Liver (tissue), 3 donors: ENCODE results near the gene ANTXR1.

ENCODE experiments used
- EGR1 ChIP-seq, 2 donors: IDR thresholded peaks; 2 replicates each; pipeline ENCODE4 v1.6.1; 2016 to 2018; ENCODE audit warnings: antibody characterized with exemption in 2 of 2, low read depth in 2 of 2
- FOXA1 ChIP-seq: IDR thresholded peaks from 2 replicates; pipeline ENCODE4 v1.6.1; 2016; ENCODE audit warnings: antibody characterized with exemption
- GABPA ChIP-seq, 2 donors: IDR thresholded peaks in 1 of 2; conservative IDR thresholded peaks in 1 of 2; 2 replicates each; pipeline ENCODE4 v1.6.1; 2016; ENCODE audit warnings: antibody characterized with exemption in 2 of 2, mild to moderate bottlenecking in 1 of 2, moderate library complexity in 1 of 2
- JUND ChIP-seq, 2 donors: IDR thresholded peaks; 2 replicates each; pipeline ENCODE4 v1.6.1; 2016; ENCODE audit warnings: antibody characterized with exemption in 2 of 2
- RAD21 ChIP-seq, 2 donors: IDR thresholded peaks; 2 replicates each; pipeline ENCODE4 v1.6.1; 2016; ENCODE audit warnings: antibody characterized with exemption in 2 of 2, mild to moderate bottlenecking in 2 of 2
- SP1 ChIP-seq: IDR thresholded peaks from 2 replicates; pipeline ENCODE4 v1.6.1; 2018; ENCODE audit warnings: antibody characterized with exemption, mild to moderate bottlenecking
- TAF1 ChIP-seq: conservative IDR thresholded peaks from 2 replicates; pipeline ENCODE4 v1.6.1; 2016; ENCODE audit warnings: antibody characterized with exemption, mild to moderate bottlenecking
- YY1 ChIP-seq: IDR thresholded peaks from 2 replicates; pipeline ENCODE4 v1.6.1; 2016; ENCODE audit warnings: antibody characterized with exemption, mild to moderate bottlenecking
- TF ChIP-seq, protein P1 (sequence below): IDR thresholded peaks from 2 replicates; pipeline ENCODE4 v1.6.1; 2016; ENCODE audit warnings: antibody characterized with exemption
- TF ChIP-seq, protein P2 (sequence below): IDR thresholded peaks from 2 replicates; pipeline ENCODE4 v1.6.1; 2016; ENCODE audit warnings: antibody characterized with exemption, mild to moderate bottlenecking
- TF ChIP-seq, protein P3 (sequence below): fragments of 150-350 bp; IDR thresholded peaks from 2 replicates; pipeline ENCODE4 v1.5.1; 2017; ENCODE audit warnings: improper control_type of control experiment, low read depth, low read length; ENCODE audit not compliant: missing input control
- TF ChIP-seq, protein P4 (sequence below): IDR thresholded peaks from 2 replicates; pipeline ENCODE4 v1.6.1; 2016; ENCODE audit warnings: antibody characterized with exemption
- TF ChIP-seq, protein P5 (sequence below): IDR thresholded peaks from 2 replicates; pipeline ENCODE4 v1.6.1; 2016; ENCODE audit warnings: antibody characterized with exemption
- donor health status: healthy.
- donor health status: healthy.

DNA sequence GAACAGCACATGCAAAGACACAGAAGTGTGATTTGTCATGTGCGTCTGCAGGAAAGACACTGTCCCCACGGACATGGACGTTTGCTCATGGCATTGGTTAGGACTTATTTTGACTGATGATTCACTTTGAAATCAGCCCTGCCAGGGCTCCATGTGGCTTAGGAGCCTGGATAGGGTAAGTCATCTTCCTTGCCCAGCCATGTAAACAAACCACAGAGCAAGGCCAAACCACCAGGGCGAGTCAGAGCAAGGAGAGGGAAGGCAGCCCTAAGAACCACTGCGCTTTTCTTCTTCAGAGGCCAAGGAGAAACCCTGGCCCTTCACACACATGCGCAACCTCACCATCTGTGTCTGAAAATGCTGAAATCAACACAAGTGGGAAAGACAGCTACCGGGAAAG, 285.3 kb downstream of the ANTXR1 start:
- TF ChIP-seq RAD21 (IDR thresholded peaks at IDR 0.05): no peak
- TF ChIP-seq, protein P1, sequence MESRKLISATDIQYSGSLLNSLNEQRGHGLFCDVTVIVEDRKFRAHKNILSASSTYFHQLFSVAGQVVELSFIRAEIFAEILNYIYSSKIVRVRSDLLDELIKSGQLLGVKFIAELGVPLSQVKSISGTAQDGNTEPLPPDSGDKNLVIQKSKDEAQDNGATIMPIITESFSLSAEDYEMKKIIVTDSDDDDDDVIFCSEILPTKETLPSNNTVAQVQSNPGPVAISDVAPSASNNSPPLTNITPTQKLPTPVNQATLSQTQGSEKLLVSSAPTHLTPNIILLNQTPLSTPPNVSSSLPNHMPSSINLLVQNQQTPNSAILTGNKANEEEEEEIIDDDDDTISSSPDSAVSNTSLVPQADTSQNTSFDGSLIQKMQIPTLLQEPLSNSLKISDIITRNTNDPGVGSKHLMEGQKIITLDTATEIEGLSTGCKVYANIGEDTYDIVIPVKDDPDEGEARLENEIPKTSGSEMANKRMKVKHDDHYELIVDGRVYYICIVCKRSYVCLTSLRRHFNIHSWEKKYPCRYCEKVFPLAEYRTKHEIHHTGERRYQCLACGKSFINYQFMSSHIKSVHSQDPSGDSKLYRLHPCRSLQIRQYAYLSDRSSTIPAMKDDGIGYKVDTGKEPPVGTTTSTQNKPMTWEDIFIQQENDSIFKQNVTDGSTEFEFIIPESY: no peak
- TF ChIP-seq, protein P2, sequence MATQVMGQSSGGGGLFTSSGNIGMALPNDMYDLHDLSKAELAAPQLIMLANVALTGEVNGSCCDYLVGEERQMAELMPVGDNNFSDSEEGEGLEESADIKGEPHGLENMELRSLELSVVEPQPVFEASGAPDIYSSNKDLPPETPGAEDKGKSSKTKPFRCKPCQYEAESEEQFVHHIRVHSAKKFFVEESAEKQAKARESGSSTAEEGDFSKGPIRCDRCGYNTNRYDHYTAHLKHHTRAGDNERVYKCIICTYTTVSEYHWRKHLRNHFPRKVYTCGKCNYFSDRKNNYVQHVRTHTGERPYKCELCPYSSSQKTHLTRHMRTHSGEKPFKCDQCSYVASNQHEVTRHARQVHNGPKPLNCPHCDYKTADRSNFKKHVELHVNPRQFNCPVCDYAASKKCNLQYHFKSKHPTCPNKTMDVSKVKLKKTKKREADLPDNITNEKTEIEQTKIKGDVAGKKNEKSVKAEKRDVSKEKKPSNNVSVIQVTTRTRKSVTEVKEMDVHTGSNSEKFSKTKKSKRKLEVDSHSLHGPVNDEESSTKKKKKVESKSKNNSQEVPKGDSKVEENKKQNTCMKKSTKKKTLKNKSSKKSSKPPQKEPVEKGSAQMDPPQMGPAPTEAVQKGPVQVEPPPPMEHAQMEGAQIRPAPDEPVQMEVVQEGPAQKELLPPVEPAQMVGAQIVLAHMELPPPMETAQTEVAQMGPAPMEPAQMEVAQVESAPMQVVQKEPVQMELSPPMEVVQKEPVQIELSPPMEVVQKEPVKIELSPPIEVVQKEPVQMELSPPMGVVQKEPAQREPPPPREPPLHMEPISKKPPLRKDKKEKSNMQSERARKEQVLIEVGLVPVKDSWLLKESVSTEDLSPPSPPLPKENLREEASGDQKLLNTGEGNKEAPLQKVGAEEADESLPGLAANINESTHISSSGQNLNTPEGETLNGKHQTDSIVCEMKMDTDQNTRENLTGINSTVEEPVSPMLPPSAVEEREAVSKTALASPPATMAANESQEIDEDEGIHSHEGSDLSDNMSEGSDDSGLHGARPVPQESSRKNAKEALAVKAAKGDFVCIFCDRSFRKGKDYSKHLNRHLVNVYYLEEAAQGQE: no peak
- TF ChIP-seq, protein P3, sequence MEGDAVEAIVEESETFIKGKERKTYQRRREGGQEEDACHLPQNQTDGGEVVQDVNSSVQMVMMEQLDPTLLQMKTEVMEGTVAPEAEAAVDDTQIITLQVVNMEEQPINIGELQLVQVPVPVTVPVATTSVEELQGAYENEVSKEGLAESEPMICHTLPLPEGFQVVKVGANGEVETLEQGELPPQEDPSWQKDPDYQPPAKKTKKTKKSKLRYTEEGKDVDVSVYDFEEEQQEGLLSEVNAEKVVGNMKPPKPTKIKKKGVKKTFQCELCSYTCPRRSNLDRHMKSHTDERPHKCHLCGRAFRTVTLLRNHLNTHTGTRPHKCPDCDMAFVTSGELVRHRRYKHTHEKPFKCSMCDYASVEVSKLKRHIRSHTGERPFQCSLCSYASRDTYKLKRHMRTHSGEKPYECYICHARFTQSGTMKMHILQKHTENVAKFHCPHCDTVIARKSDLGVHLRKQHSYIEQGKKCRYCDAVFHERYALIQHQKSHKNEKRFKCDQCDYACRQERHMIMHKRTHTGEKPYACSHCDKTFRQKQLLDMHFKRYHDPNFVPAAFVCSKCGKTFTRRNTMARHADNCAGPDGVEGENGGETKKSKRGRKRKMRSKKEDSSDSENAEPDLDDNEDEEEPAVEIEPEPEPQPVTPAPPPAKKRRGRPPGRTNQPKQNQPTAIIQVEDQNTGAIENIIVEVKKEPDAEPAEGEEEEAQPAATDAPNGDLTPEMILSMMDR: no peak
- no peak for TF ChIP-seq YY1
- TF ChIP-seq, protein P4, sequence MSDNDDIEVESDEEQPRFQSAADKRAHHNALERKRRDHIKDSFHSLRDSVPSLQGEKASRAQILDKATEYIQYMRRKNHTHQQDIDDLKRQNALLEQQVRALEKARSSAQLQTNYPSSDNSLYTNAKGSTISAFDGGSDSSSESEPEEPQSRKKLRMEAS: no peak
- TF ChIP-seq FOXA1: no peak
- no peak for TF ChIP-seq SP1
- TF ChIP-seq EGR1 (IDR thresholded peaks at IDR 0.05; ENCODE audit: low read depth in 2 of 2): no peak
- TF ChIP-seq, protein P5, sequence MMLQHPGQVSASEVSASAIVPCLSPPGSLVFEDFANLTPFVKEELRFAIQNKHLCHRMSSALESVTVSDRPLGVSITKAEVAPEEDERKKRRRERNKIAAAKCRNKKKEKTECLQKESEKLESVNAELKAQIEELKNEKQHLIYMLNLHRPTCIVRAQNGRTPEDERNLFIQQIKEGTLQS: no peak
- TF ChIP-seq TAF1: no peak
- no peak for TF ChIP-seq JUND (IDR thresholded peaks at IDR 0.05)
- TF ChIP-seq GABPA (IDR thresholded peaks at IDR 0.05 in 1 of 2, conservative IDR thresholded peaks at IDR 0.05 in 1 of 2): no peak
